Measurements from ENCODE around the gene XPA. TPM values are rescaled to one million over a fixed set of nuclear protein-coding genes. Genes with fewer than 3 reads are reported as not detected.

Gene XPA
- total and polyA plus RNA-seq, 2 of the 13 experiments (the other 11 are each of a cell fraction or from before 2014, with no cell fraction given), result 2.3 to 15.2 TPM

GRCh38 chr9:97632985-97633858 lies 63.9 kb downstream of the XPA start, which contains the start of the genes NCBP1 and TSTD2 (continued):
- TF ChIP-seq TGIF2 (CRISPR knock-in tag; IDR thresholded peaks at IDR 0.05) (peak; percentile 41), RFX1 (IDR thresholded peaks at IDR 0.05) (no peak), ZNF558 (CRISPR knock-in tag; IDR thresholded peaks at IDR 0.05; ENCODE audit: borderline replicate concordance) (peak; percentile 70; the same call in 1 of the 2 replicates), HMG20B (CRISPR knock-in tag; conservative IDR thresholded peaks at IDR 0.05) (no peak), SRF (IDR thresholded peaks at IDR 0.05; ENCODE audit: low read depth, low read length) (no peak), ETV6 (CRISPR knock-in tag; conservative IDR thresholded peaks at IDR 0.05) (no peak; the same call in 1 of the 2 replicates), ZZZ3 (CRISPR knock-in tag; IDR thresholded peaks at IDR 0.05; ENCODE audit: borderline replicate concordance) (peak; percentile 7; the same call in 1 of the 2 replicates), SMAD9 (CRISPR knock-in tag; IDR thresholded peaks at IDR 0.05) (no peak), ZNF143 (CRISPR knock-in tag; IDR thresholded peaks at IDR 0.05) (peak; percentile 89), PPARG (CRISPR knock-in tag; conservative IDR thresholded peaks at IDR 0.05) (peak; percentile 40; the same call in 1 of the 2 replicates), EHMT2 (IDR thresholded peaks at IDR 0.05; ENCODE audit: borderline replicate concordance, low read depth, low read length) (no peak; the same call in 1 of the 2 replicates), SIN3A (IDR thresholded peaks at IDR 0.05; ENCODE audit: borderline replicate concordance, low read depth, low read length) (no peak; the same call in none of the 2 replicates), GPBP1L1 (CRISPR knock-in tag; IDR thresholded peaks at IDR 0.05) (no peak), GATAD2A (CRISPR knock-in tag; IDR thresholded peaks at IDR 0.05) (peak; percentile 63; the same call in 1 of the 2 replicates), ATF4 (CRISPR knock-in tag; IDR thresholded peaks at IDR 0.05) (no peak; a peak in 1 of 4 replicates), E2F1 (CRISPR knock-in tag; IDR thresholded peaks at IDR 0.05) (peak; percentile 90), SRY (CRISPR knock-in tag; IDR thresholded peaks at IDR 0.05) (no peak), GABPA (IDR thresholded peaks at IDR 0.05; ENCODE audit: low read depth, low read length) (peak; percentile 88), GABPA (CRISPR knock-in tag; IDR thresholded peaks at IDR 0.05; ENCODE audit: low read depth) (peak; percentile 95), PTBP1 (IDR thresholded peaks at IDR 0.05; ENCODE audit: low read depth, low read length, poor library complexity, severe bottlenecking) (no peak), CHD4 (IDR thresholded peaks at IDR 0.05; ENCODE audit: borderline replicate concordance, low read length) (no peak), RFXAP (CRISPR knock-in tag; IDR thresholded peaks at IDR 0.05; ENCODE audit: borderline replicate concordance) (peak; percentile 50; the same call in 1 of the 2 replicates), ZNF710 (CRISPR knock-in tag; IDR thresholded peaks at IDR 0.05; ENCODE audit: borderline replicate concordance) (no peak)

Measured in HepG2 (cell line).